Gastroesophageal sphincter (tissue), 4 donors: ENCODE results near the gene EXOSC7. TPM values are rescaled to one million over a fixed set of nuclear protein-coding genes. Genes with fewer than 3 reads are reported as not detected.
A peak's percentile ranks its signal among the peaks of the same experiment; 100 is the strongest.

Source experiments
- ATAC-seq: fragments of 150-250 bp; one replicate; pipeline ENCODE4 v1.9.1; 2016; ENCODE audit warnings: mild to moderate bottlenecking, moderate library complexity
- H3K27ac ChIP-seq, 4 donors: fragments of 200-600 bp; sonication (generic) in 3 of 4; 1 replicate in 3 of 4; 2 replicates in 1 of 4; pipeline ENCODE4 v1.5.1; 2016 to 2019
- H3K27me3 ChIP-seq: fragments of 200-600 bp; sonication (generic); one replicate; pipeline ENCODE4 v1.5.1; 2019
- H3K36me3 ChIP-seq, 2 donors: fragments of 200-600 bp; sonication (generic); one replicate each; pipeline ENCODE4 v1.5.1; 2019; ENCODE audit warnings: control low read depth in 1 of 2
- H3K4me1 ChIP-seq, 3 donors: fragments of 200-600 bp; sonication (generic); 1 replicate in 2 of 3; 2 replicates in 1 of 3; pipeline ENCODE4 v1.5.1; 2016 to 2019; ENCODE audit warnings: control low read depth in 2 of 3
- H3K4me3 ChIP-seq, 2 donors: fragments of 200-600 bp; sonication (generic); one replicate each; pipeline ENCODE4 v1.5.1; 2019; ENCODE audit warnings: mild to moderate bottlenecking in 1 of 2, moderate library complexity in 1 of 2
- H3K9me3 ChIP-seq, 3 donors: fragments of 200-600 bp; sonication (generic); one replicate each; pipeline ENCODE4 v1.5.1; 2017 to 2019; ENCODE audit warnings: control low read depth in 2 of 3
- CTCF ChIP-seq, 4 experiments: fragments of 200-600 bp in 2 of 4; fragments of 450-650 bp in 2 of 4; sonication (generic) in 1 of 4; IDR thresholded peaks; one replicate each; pipeline ENCODE4 v1.5.1; 2017 to 2019; ENCODE audit warnings: antibody characterized with exemption in 4 of 4, mild to moderate bottlenecking in 2 of 4, moderate library complexity in 2 of 4
- EP300 ChIP-seq: sonication (generic); formaldehyde crosslinking; IDR thresholded peaks from one replicate; pipeline ENCODE4 v1.6.1; 2017; ENCODE audit warnings: antibody characterized with exemption, mild to moderate bottlenecking
- POLR2A ChIP-seq, 2 donors: fragments of 450-650 bp; IDR thresholded peaks; one replicate each; pipeline ENCODE4 v1.6.1; 2017; ENCODE audit warnings: antibody characterized with exemption in 2 of 2, mild to moderate bottlenecking in 2 of 2, moderate library complexity in 1 of 2
- POLR2AphosphoS5 ChIP-seq: sonication (generic); formaldehyde crosslinking; IDR thresholded peaks from one replicate; pipeline ENCODE4 v1.6.1; 2017; ENCODE audit warnings: antibody characterized with exemption
- WGBS, 2 donors: methylation state at CpG; one replicate each; pipeline ENCODE4 v1.1.5; 2018; ENCODE audit warnings: low coverage in 1 of 2; 5-methylcytosine and 5-hydroxymethylcytosine counted together
- total RNA-seq, 4 donors: library from RNA; depleted of rRNA; stranded (reverse); fragments of >200 nt; gene quantifications; one replicate each; pipeline ENCODE4 v1.1.0, GENCODE V29; 2016

EXOSC7 gene
- total RNA-seq, 4 donors from 2014 or later = 40.6 to 52.8 (median 46.0) TPM

- peak; percentile 72 for ATAC-seq
Measured at GRCh38 chr3:45054196-45054857, 78.3 kb downstream of the EXOSC7 start.

GRCh38 chr3:45055032-45055410 is 79.0 kb downstream of the EXOSC7 start:
- no peak overlapping the region for H3K4me3 ChIP-seq
- no peak for TF ChIP-seq POLR2A (IDR thresholded peaks at IDR 0.05)
- peak; percentile 69 for TF ChIP-seq POLR2AphosphoS5
- H3K27ac ChIP-seq = peak overlapping the region in 3 of 4 donors; percentile 69 to 77 (median 70)
- no peaks in the 10 kb centered on the region for H3K9me3 ChIP-seq
- H3K27me3 ChIP-seq = no peaks in the 10 kb centered on the region
- no peaks in the 10 kb centered on the region for H3K36me3 ChIP-seq
- peak; percentile 73 for ATAC-seq
- 15 to 19% methylated on average over 2 of the region's 2 CpGs for WGBS, 2 donors
- peaks cover 3 to 61% (median 18%) of the 10 kb centered on the region in 3 donors for H3K4me1 ChIP-seq

More at GRCh38 chr3:45054196-45054857, 78.3 kb downstream of the EXOSC7 start:
- TF ChIP-seq EP300 = no peak
- no peak for TF ChIP-seq POLR2A (IDR thresholded peaks at IDR 0.05)
- TF ChIP-seq POLR2AphosphoS5 = peak; percentile 89
- WGBS, 2 donors = 75 to 79% methylated on average over 3 of the region's 3 CpGs
- Histone ChIP-seq H3K27ac (peak overlapping the region; percentile 36 to 77 (median 70)), H3K4me1 (peaks cover 3 to 58% (median 18%) of the 10 kb centered on the region in 3 donors), H3K4me3 (no peak overlapping the region), H3K9me3 (no peaks in the 10 kb centered on the region), H3K27me3 (no peaks in the 10 kb centered on the region), H3K36me3 (no peaks in the 10 kb centered on the region)

DNA sequence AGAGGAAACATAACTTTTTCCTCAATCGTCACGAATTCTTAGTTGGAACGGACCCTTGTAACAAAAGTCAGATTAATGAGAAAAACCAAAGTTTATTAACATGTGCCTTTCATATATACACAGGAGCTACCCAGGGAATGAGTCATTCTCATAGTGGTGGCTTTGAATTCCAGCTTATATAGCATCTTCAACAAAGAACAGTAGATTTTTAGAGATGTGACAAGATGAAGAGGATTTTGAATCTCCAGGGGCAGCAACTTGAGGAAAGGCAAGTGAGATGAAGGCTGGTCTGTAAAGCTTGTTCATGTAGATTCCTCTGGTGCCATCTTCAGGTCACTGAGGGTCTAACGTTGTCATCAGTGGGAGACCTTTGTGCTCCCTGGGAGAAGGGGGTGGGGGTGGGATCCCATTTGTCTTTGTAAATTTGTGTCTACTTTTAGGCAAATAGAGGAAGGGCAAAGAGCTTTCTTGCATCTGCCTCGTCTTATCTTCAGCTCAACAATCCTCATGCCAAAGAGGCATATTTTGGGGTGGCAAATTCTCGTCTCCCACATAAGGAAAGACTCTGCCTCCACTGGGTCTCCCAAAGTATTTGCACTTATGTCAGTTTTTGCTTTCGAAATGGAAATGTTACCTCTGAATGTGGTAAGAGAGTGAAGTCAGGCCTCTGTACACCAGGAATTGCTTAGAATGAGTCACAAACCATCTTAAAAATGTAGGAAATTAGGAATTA is 79.5 kb downstream of the EXOSC7 start:
- H3K4me1 ChIP-seq = peaks cover 3 to 67% (median 18%) of the 10 kb centered on the region in 3 donors
- no peaks in the 10 kb centered on the region for H3K36me3 ChIP-seq
- ATAC-seq = no peak
- H3K9me3 ChIP-seq = no peaks in the 10 kb centered on the region
- no peaks in the 10 kb centered on the region for H3K27me3 ChIP-seq
- H3K27ac ChIP-seq = peak overlapping the region in 3 of 4 donors; percentile 69 to 77 (median 70)
- TF ChIP-seq CTCF (IDR thresholded peaks at IDR 0.05) = peak in 1 of 4 experiments; percentile 25
- no peak for TF ChIP-seq EP300
- TF ChIP-seq POLR2A (IDR thresholded peaks at IDR 0.05) = no peak
- TF ChIP-seq POLR2AphosphoS5 = no peak
- 54 to 65% methylated on average over 6 to 7 of the region's 7 CpGs for WGBS, 2 donors
- H3K4me3 ChIP-seq = no peak overlapping the region

DNA sequence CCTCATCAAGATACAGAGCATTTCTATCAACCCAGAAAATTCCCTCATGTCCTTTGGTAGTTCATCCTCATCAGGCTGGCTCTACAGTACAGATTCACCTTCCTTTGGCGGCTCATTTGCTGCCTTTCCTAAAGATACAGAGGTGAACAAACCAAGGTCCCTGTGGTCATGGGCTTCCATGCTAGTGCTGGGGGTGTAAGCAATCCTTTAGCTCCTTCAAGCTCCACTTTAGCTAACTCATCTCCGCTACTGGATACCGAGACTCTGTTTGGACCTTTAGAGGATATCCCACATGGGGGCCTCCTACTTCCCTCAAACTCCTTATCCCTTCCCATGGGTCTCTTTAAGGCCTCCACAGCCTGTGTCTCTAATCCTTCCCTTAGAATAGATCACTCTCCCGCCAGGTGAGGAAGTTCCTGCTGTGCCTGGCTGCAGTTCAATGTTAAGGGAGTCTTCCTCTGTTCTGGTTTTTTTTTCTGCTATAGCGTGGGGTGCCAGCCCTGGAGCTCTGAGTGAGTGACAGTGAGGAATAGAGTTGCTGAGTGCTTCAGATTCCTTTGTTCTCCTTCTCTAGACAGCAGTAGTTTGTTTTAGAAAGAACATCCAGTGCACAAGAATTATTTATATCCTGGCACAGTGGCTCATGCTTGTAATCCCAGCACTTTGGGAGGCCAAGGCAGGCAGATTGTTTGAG is 80.7 kb downstream of the EXOSC7 start:
- WGBS, 2 donors = 42 to 58% methylated on average over 5 of the region's 5 CpGs
- Histone ChIP-seq H3K36me3 (no peaks in the 10 kb centered on the region), H3K4me1 (peaks cover 3 to 69% (median 18%) of the 10 kb centered on the region in 3 donors), H3K27me3 (no peaks in the 10 kb centered on the region), H3K4me3 (no peak overlapping the region), H3K9me3 (no peaks in the 10 kb centered on the region), H3K27ac (peak overlapping the region; percentile 57 to 77 (median 70))
- peak; percentile 76 for ATAC-seq
- no peak for TF ChIP-seq CTCF (IDR thresholded peaks at IDR 0.05)
- no peak for TF ChIP-seq EP300
- peak; percentile 42 for TF ChIP-seq POLR2AphosphoS5

- no peak for ATAC-seq
- peaks cover 3 to 69% (median 18%) of the 10 kb centered on the region in 3 donors for H3K4me1 ChIP-seq
- TF ChIP-seq POLR2AphosphoS5 (no peak), POLR2A (IDR thresholded peaks at IDR 0.05) (no peak), CTCF (IDR thresholded peaks at IDR 0.05) (no peak), EP300 (no peak)
Measured at GRCh38 chr3:45057557-45057956, 81.5 kb downstream of the EXOSC7 start.

More at GRCh38 chr3:45057557-45057956, 81.5 kb downstream of the EXOSC7 start:
- Histone ChIP-seq H3K27ac (peak overlapping the region in 3 of 4 donors; percentile 69 to 77 (median 70)), H3K9me3 (no peaks in the 10 kb centered on the region), H3K4me3 (no peak overlapping the region), H3K36me3 (no peaks in the 10 kb centered on the region), H3K27me3 (no peaks in the 10 kb centered on the region)
- 81 to 88% methylated on average over 2 to 3 of the region's 3 CpGs for WGBS, 2 donors
